Measurements from ENCODE around the gene PARVA.

GRCh38 chr11:12517306-12517705, 139.9 kb downstream of the PARVA start:
- TF ChIP-seq POLR2A (IDR thresholded peaks at IDR 0.05) (no peak), CTCF (IDR thresholded peaks at IDR 0.05) (no peak), POLR2AphosphoS5 (IDR thresholded peaks at IDR 0.05) (no peak)
